ENCODE measurements around the gene SOX14.

- TF ChIP-seq CTCF (IDR thresholded peaks at IDR 0.05): no peak
- no peak for TF ChIP-seq POLR2AphosphoS5 (IDR thresholded peaks at IDR 0.05)
- no peak for TF ChIP-seq POLR2A (IDR thresholded peaks at IDR 0.05)
Observed at GRCh38 chr3:137778941-137779340, 14.8 kb downstream of the SOX14 start.
